Naive thymus-derived CD8-positive, alpha-beta T cell (primary cell): Measurements from ENCODE around the gene PSMD1. TPM values are rescaled to one million over a fixed set of nuclear protein-coding genes. Genes with fewer than 3 reads are reported as not detected.

Source experiments
- ATAC-seq, 2 donors: fragments of 150-1000 bp; cut with Tn5 transposase in 1 of 2; sonication (Bioruptor Pico), chemical (Tn5 transposase) in 1 of 2; 1 replicate in 1 of 2; 2 replicates in 1 of 2; pipeline ENCODE4 v1.10.0; 2021; ENCODE audit warnings: mild to moderate bottlenecking in 2 of 2, moderate library complexity in 2 of 2
- POLR2A ChIA-PET: fragments of 350-600 bp; sonication (Branson Sonifier 250); formaldehyde crosslinking; loops from one replicate; lab custom pipeline; 2021; ENCODE audit warnings: antibody characterized with exemption; lab: Charles Lee
- DNase-seq, 10 donors: peaks; one replicate each; pipeline versions ENCODE4 v3.0.0 to v3.0.0-alpha.2; 2020 to 2022
- H3K27ac Mint-ChIP-seq, 10 donors: one replicate each; pipeline ENCODE4 v1.8.0; 2020 to 2022; ENCODE audit warnings: mild to moderate bottlenecking in 10 of 10, mixed read lengths in 10 of 10, moderate library complexity in 4 of 10, inconsistent platforms in 1 of 10
- H3K27me3 Mint-ChIP-seq, 5 donors: one replicate each; pipeline ENCODE4 v1.8.0; 2021 to 2022; ENCODE audit warnings: mixed read lengths in 5 of 5
- H3K36me3 Mint-ChIP-seq, 3 donors: one replicate each; pipeline ENCODE4 v1.8.0; 2020 to 2022; ENCODE audit warnings: mixed read lengths in 3 of 3, mild to moderate bottlenecking in 2 of 3, inconsistent platforms in 1 of 3
- H3K4me1 Mint-ChIP-seq, 4 donors: one replicate each; pipeline ENCODE4 v1.8.0; 2021 to 2022; ENCODE audit warnings: mixed read lengths in 4 of 4
- H3K4me3 Mint-ChIP-seq, 10 donors: one replicate each; pipeline ENCODE4 v1.8.0; 2020 to 2022; ENCODE audit warnings: mild to moderate bottlenecking in 10 of 10, mixed read lengths in 10 of 10, moderate library complexity in 6 of 10, inconsistent platforms in 1 of 10
- H3K9me3 Mint-ChIP-seq, 9 donors: one replicate each; pipeline ENCODE4 v1.8.0; 2020 to 2022; ENCODE audit warnings: mixed read lengths in 9 of 9, mild to moderate bottlenecking in 3 of 9, inconsistent platforms in 1 of 9, moderate library complexity in 1 of 9
- polyA plus RNA-seq, 3 donors: library from polyadenylated mRNA; unstranded; fragments of 300-500 nt; fragmentation: Illumina TruSeq; gene quantifications; one replicate each; pipeline ENCODE4 v1.2.3, GENCODE V29; 2021
- total RNA-seq, 8 experiments: library from RNA in 2 of 8; stranded (reverse) in 2 of 8; gene quantifications; one replicate each; pipeline ENCODE4 v1.2.3 and lab custom pipeline; 2021 to 2026

Gene PSMD1
- total and polyA plus RNA-seq, 5 experiments from 2014 or later = 41.6 to 54.3 (median 46.0) TPM

- peaks cover 30 to 85% (median 62%) of the 10 kb centered on the region in 5 donors for H3K27me3 Mint-ChIP-seq
- POLR2A ChIA-PET = no interaction called here
- H3K4me1 Mint-ChIP-seq = peaks cover 2 to 11% (median 7%) of the 10 kb centered on the region in 4 donors
- no peaks in the 10 kb centered on the region for H3K9me3 Mint-ChIP-seq
- peak overlapping the region in 9 of 10 donors; percentile 38 to 82 (median 63) for H3K4me3 Mint-ChIP-seq
- H3K36me3 Mint-ChIP-seq = no peaks in the 10 kb centered on the region
- no peak overlapping the region for H3K27ac Mint-ChIP-seq
- peak; percentile 52 to 76 for ATAC-seq
- DNase-seq = no peak
Measured at GRCh38 chr2:231037731-231038482, 18.8 kb upstream of the PSMD1 start.

- Mint-ChIP-seq H3K9me3 (no peaks in the 10 kb centered on the region), H3K4me3 (peak overlapping the region; percentile 38 to 82 (median 62)), H3K27me3 (peaks cover 29 to 77% (median 61%) of the 10 kb centered on the region in 5 donors), H3K27ac (no peak overlapping the region), H3K36me3 (no peaks in the 10 kb centered on the region), H3K4me1 (peaks cover 2 to 11% (median 7%) of the 10 kb centered on the region in 4 donors)
- DNase-seq (no peak), ATAC-seq (no peak)
- POLR2A ChIA-PET = interaction anchor here (1.0 kb wide), 1 partner anchor 8 kb away, joined by 4 read pairs; no protein-coding TSS in a partner anchor
Measured at GRCh38 chr2:231038483-231039293, 18.0 kb upstream of the PSMD1 start.

DNA sequence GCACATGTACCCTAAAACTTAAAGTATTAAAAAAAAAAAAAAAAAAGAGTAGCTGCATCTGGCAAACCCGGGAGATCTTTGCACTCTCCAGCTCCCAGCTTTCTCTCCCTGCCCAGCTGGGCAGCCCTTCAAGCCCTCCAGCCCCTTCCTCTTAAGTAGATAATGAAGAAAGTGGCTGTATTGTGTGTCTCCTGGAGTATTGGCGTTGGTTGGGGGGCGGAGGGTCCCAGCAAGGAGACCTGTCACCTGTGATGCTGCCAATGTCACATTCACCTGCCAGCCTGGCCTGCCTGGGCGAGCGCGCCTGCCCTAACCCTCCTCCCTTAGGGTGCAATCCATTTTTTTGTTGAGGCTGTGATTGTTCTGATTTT, 17.4 kb upstream of the PSMD1 start:
- H3K9me3 Mint-ChIP-seq = no peaks in the 10 kb centered on the region
- POLR2A ChIA-PET = interaction anchor here (1.0 kb wide), 1 partner anchor 8 kb away, joined by 4 read pairs; no protein-coding TSS in a partner anchor
- peaks cover 2 to 10% (median 7%) of the 10 kb centered on the region in 4 donors for H3K4me1 Mint-ChIP-seq
- peaks cover 29 to 71% (median 55%) of the 10 kb centered on the region in 5 donors for H3K27me3 Mint-ChIP-seq
- peak overlapping the region in 1 of 10 donors; percentile 47 for H3K4me3 Mint-ChIP-seq
- H3K27ac Mint-ChIP-seq = peak overlapping the region in 1 of 10 donors; percentile 40
- ATAC-seq (no peak), DNase-seq (no peak)
- no peaks in the 10 kb centered on the region for H3K36me3 Mint-ChIP-seq

DNA sequence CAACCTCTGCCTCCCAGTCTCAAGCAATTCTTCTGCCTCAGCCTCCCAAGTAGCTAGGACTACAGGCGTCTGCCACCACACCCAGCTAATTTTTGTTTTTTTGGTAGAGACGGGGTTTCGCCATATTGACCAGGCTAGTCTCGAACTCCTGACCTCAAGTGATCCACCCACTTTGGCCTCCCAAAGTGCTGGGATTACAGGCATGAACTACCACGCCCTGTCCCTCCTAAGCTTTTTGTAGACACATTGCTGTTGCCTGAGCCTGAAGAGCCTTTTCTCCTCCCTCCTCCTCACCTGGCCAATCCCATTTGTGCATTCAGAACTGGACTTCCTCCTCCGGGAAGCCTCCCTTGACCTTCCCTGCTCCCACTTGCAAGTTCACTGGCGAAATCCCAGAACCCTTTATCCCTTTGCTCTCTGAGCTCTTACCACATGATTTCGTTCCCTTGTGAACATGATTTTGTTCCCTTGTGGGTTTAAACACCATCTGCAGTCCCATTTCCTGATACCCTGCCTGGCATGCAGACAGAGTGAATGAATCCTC, 16.8 kb upstream of the PSMD1 start:
- Mint-ChIP-seq H3K27ac (peak overlapping the region in 1 of 10 donors; percentile 56), H3K4me1 (peaks cover 2 to 7% (median 7%) of the 10 kb centered on the region in 4 donors), H3K27me3 (peaks cover 29 to 68% (median 50%) of the 10 kb centered on the region in 5 donors), H3K36me3 (no peaks in the 10 kb centered on the region), H3K9me3 (no peaks in the 10 kb centered on the region), H3K4me3 (peak overlapping the region in 1 of 10 donors; percentile 2)
- POLR2A ChIA-PET = interaction anchor here (0.7 to 1.0 kb wide), 2 partner anchors 9 to 221 kb away, joined by 4 read pairs; no protein-coding TSS in a partner anchor
- no peak for DNase-seq
- no peak for ATAC-seq

DNA sequence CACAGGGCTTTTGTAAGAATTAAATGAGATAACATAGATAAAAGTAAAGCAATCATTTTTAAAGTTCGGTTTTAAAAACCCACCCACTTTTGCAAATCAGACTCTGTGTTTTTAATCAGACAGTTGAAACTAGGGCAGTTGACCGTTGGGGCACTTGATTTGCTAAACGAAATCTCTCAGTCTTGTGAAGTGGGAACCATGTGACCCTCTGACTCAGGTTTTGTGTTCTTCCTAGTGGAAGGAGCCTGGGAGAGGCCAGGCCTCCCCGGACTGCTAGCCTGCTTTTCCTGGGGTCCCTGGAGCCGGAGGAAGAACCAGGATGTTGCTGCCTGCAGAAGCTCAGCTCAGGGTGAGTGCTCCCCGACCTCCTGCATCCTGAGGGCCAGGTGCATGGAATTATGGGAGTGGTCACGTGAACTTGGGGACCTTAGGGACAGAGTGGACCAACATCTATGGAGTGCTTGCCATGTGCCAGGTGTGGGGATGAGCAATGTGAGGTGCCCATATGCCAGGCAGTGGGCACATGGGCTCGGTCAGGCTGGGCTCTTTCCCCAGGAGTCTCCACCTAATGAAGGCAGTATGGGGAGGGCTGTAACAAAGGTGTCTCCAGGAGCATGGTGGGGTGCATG, 15.5 kb upstream of the PSMD1 start:
- H3K27me3 Mint-ChIP-seq = peaks cover 25 to 56% (median 45%) of the 10 kb centered on the region in 5 donors

GRCh38 chr2:231043796-231044195, 12.9 kb upstream of the PSMD1 start:
- H3K27ac Mint-ChIP-seq = no peak overlapping the region
- DNase-seq (no peak), ATAC-seq (no peak)
- POLR2A ChIA-PET = no interaction called here
- H3K27me3 Mint-ChIP-seq = peaks cover 17 to 43% (median 39%) of the 10 kb centered on the region in 5 donors
- no peaks in the 10 kb centered on the region for H3K36me3 Mint-ChIP-seq
- H3K4me3 Mint-ChIP-seq = no peak overlapping the region
- no peaks in the 10 kb centered on the region for H3K4me1 Mint-ChIP-seq
- no peaks in the 10 kb centered on the region for H3K9me3 Mint-ChIP-seq

More for the DNA sequence above, 15.5 kb upstream of the PSMD1 start:
- H3K4me3 Mint-ChIP-seq = no peak overlapping the region
- DNase-seq = no peak
- ATAC-seq = no peak
- H3K9me3 Mint-ChIP-seq = no peaks in the 10 kb centered on the region
- H3K4me1 Mint-ChIP-seq = peaks cover 2 to 7% (median 7%) of the 10 kb centered on the region in 4 donors
- no peak overlapping the region for H3K27ac Mint-ChIP-seq
- H3K36me3 Mint-ChIP-seq = no peaks in the 10 kb centered on the region
- POLR2A ChIA-PET = no interaction called here

GRCh38 chr2:231046916-231047273, 9.8 kb upstream of the PSMD1 start:
- no peaks in the 10 kb centered on the region for H3K36me3 Mint-ChIP-seq
- H3K4me1 Mint-ChIP-seq = peaks cover 0 to 4% (median 0%) of the 10 kb centered on the region in 4 donors
- DNase-seq (no peak), ATAC-seq (no peak)
- no peak overlapping the region for H3K4me3 Mint-ChIP-seq
- peaks cover 1 to 26% (median 12%) of the 10 kb centered on the region in 5 donors for H3K27me3 Mint-ChIP-seq
- POLR2A ChIA-PET = no interaction called here
- no peaks in the 10 kb centered on the region for H3K9me3 Mint-ChIP-seq
- H3K27ac Mint-ChIP-seq = no peak overlapping the region

DNA sequence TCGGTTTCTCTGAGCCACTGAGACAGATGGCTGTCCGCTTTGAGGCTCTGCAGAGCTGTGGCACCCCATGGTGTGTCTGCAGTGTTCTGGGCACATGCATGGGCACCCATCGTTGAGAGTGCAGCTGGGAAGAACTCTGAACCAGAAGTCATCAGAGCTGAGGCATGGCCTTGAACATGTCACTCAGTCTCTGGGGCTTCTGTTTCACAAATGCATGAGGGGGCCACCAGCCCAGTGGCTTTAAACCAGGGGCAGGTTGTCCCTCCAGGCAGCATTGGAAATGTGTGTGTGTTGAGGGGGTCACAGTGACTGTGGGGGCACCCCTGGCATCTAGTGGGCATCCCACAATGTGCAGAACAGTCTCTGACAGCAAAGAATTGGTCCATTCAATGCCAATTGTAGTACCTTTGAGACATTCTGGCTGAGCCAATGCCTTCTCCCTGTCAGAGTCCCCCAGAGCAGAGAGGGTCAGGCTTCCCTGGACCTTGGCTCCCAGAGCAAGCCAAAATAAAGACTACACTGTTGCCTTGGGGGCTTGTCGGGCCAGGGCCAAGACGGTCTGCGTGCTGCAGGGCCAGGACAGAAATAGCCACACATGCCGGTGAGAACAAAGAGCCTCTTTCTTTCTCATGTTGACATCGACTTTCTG, 9.3 kb upstream of the PSMD1 start:
- DNase-seq (no peak), ATAC-seq (no peak)
- POLR2A ChIA-PET = no interaction called here
- no peaks in the 10 kb centered on the region for H3K36me3 Mint-ChIP-seq
- no peaks in the 10 kb centered on the region for H3K9me3 Mint-ChIP-seq
- H3K27ac Mint-ChIP-seq = no peak overlapping the region
- no peak overlapping the region for H3K4me3 Mint-ChIP-seq
- peaks cover 0 to 22% (median 7%) of the 10 kb centered on the region in 5 donors for H3K27me3 Mint-ChIP-seq
- H3K4me1 Mint-ChIP-seq = peaks cover 1 to 7% (median 3%) of the 10 kb centered on the region in 4 donors

GRCh38 chr2:231047923-231048915, 8.4 kb upstream of the PSMD1 start:
- H3K4me1 Mint-ChIP-seq = peaks cover 5 to 16% (median 11%) of the 10 kb centered on the region in 4 donors
- H3K36me3 Mint-ChIP-seq = no peaks in the 10 kb centered on the region
- no peak for ATAC-seq
- H3K27me3 Mint-ChIP-seq = peaks cover 0 to 21% (median 9%) of the 10 kb centered on the region in 5 donors
- no peak for DNase-seq
- POLR2A ChIA-PET = no interaction called here
- H3K27ac Mint-ChIP-seq = no peak overlapping the region
- no peak overlapping the region for H3K4me3 Mint-ChIP-seq
- H3K9me3 Mint-ChIP-seq = no peaks in the 10 kb centered on the region

DNA sequence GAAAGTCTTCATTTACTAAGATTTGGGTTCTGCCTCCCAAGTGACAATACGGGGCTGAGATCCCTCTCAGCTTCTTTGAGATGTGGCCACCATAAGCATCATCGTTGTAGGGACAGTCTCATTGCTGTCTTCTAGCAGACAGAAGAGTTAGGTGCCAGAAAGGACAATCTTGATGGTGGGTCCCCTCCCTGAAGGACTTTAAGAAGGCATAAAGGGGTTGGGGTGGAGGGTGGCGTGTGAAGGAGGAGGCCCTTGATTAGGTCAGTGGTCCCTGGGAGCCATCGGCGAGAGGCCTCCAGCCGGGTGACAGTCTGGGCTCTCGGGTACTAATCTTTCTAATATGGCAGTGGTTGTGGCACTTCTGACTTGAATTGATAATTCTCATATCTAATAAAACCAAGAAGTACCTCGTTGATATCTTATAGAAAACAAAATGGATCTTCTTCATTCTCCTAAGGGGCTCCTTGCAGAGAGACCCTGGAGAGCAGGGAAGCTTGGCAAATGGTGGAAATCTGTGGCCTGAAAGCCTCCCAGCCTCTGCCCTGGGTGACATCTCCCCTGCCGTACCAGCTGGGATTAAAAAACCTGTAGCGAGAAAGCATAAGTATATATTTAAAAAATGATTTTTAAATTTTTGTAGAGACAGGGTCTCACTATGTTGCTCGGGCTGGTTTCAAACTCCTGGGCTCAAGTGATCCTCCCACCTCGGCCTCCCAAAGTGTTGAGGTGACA, 7.2 kb upstream of the PSMD1 start:
- Mint-ChIP-seq H3K27me3 (peaks cover 0 to 29% (median 13%) of the 10 kb centered on the region in 5 donors), H3K4me3 (no peak overlapping the region), H3K36me3 (no peaks in the 10 kb centered on the region), H3K27ac (no peak overlapping the region), H3K9me3 (no peaks in the 10 kb centered on the region), H3K4me1 (peaks cover 10 to 26% (median 21%) of the 10 kb centered on the region in 4 donors)
- DNase-seq (no peak), ATAC-seq (no peak)
- POLR2A ChIA-PET = interaction anchor here (0.6 kb wide), 1 partner anchor 320 kb away, joined by 4 read pairs; no protein-coding TSS in a partner anchor
